Peyer's patch (tissue), 4 donors: Measurements from ENCODE around the gene PATJ.
"Not testable (repeated sequence)": the region's sequence is repeated elsewhere in the genome, so short reads cannot be mapped to it uniquely, and the experiment has no call there.

ENCODE experiments used
- POLR2A ChIP-seq, 2 donors: fragments of 450-650 bp; IDR thresholded peaks; one replicate each; pipeline ENCODE4 v1.5.1; 2017; ENCODE audit warnings: antibody characterized with exemption in 2 of 2, mild to moderate bottlenecking in 2 of 2, moderate library complexity in 2 of 2
- TF ChIP-seq, protein P1 (sequence below), 6 experiments: fragments of 450-650 bp in 4 of 6; fragments of 200-600 bp in 2 of 6; sonication (generic) in 1 of 6; IDR thresholded peaks; one replicate each; pipeline ENCODE4 v1.5.1; 2017 to 2019; ENCODE audit warnings: antibody characterized with exemption in 6 of 6, mild to moderate bottlenecking in 3 of 6, moderate library complexity in 1 of 6

DNA sequence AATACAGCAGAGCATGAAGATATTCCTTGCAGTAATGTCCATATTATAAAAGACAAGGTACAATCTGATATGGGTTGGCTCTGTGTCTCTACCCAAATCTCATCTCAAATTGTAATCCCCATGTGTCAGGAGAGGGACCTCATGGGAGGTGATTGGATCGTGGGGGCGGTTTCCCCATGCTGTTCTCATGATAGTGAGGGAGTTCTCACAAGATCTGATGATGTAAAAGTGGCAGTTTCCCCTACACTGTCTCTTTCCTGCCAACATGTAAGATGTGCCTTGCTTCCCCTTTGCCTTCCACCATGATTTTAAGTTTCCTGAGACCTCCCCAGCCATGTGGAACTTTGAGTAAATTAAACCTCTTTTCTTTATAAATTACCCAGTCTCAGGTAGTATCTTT lies 152.0 kb downstream of the PATJ start:
- TF ChIP-seq, protein P1, sequence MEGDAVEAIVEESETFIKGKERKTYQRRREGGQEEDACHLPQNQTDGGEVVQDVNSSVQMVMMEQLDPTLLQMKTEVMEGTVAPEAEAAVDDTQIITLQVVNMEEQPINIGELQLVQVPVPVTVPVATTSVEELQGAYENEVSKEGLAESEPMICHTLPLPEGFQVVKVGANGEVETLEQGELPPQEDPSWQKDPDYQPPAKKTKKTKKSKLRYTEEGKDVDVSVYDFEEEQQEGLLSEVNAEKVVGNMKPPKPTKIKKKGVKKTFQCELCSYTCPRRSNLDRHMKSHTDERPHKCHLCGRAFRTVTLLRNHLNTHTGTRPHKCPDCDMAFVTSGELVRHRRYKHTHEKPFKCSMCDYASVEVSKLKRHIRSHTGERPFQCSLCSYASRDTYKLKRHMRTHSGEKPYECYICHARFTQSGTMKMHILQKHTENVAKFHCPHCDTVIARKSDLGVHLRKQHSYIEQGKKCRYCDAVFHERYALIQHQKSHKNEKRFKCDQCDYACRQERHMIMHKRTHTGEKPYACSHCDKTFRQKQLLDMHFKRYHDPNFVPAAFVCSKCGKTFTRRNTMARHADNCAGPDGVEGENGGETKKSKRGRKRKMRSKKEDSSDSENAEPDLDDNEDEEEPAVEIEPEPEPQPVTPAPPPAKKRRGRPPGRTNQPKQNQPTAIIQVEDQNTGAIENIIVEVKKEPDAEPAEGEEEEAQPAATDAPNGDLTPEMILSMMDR (IDR thresholded peaks at IDR 0.05) = not testable (repeated sequence)
- not testable (repeated sequence) for TF ChIP-seq POLR2A (IDR thresholded peaks at IDR 0.05)
